Measurements from ENCODE around the gene WDR38. TPM values are rescaled to one million over a fixed set of nuclear protein-coding genes. Genes with fewer than 3 reads are reported as not detected.

WDR38 gene
- total RNA-seq, 1 donor from 2014 or later: not detected

Other genes starting within 250 kb of the WDR38 start
- gene NR6A1, start 82.1 kb upstream of the WDR38 start, total RNA-seq (ENCODE audit: unreplicated experiment): 63.8 TPM
- gene OLFML2A, start 76.3 kb upstream of the WDR38 start, total RNA-seq (ENCODE audit: unreplicated experiment): 18.2 TPM
- gene RPL35, start 8.5 kb downstream of the WDR38 start, total RNA-seq (ENCODE audit: unreplicated experiment): 1,069 TPM
- 67.0 TPM for gene ARPC5L, start 8.7 kb downstream of the WDR38 start, total RNA-seq (ENCODE audit: unreplicated experiment)
- gene GOLGA1, start 87.6 kb downstream of the WDR38 start, total RNA-seq (ENCODE audit: unreplicated experiment): 14.8 TPM